T-helper 1 cell treated with Interleukin-12 subunit alpha and Interleukin-12 subunit beta and Interleukin-4 antibody, amounts not matched to agents 30 ng/mL and 1 ng/mL, for 36 hours (primary cell): Measurements from ENCODE around the gene MS4A3. TPM values are rescaled to one million over a fixed set of nuclear protein-coding genes. Genes with fewer than 3 reads are reported as not detected.
"Not testable (repeated sequence)": the region's sequence is repeated elsewhere in the genome, so short reads cannot be mapped to it uniquely, and the experiment has no call there.

Source experiments
- intact Hi-C: fragments of 100-400 bp; cut with micrococcal nuclease; formaldehyde crosslinking; loops from one replicate; pipeline ENCODE4 v1.15.1; 2024
- total RNA-seq: library from RNA; stranded (reverse); gene quantifications from 2 replicates; pipeline ENCODE4 v1.2.3, GENCODE V29; 2022

MS4A3 gene
- total RNA-seq, 1 donor from 2014 or later, result not detected

GRCh38 chr11:60088364-60088763, 31.9 kb downstream of the MS4A3 start, which contains the start of gene MS4A2:
Gene MS4A2, plus strand, starts transcription at chr11:60088664. Its CDS starts 102 bp downstream, at chr11:60088766.
- intact Hi-C loops, result no loop called here

GRCh38 chr11:60095477-60096120, 39.1 kb downstream of the MS4A3 start:
- intact Hi-C loops, result no loop called here

DNA sequence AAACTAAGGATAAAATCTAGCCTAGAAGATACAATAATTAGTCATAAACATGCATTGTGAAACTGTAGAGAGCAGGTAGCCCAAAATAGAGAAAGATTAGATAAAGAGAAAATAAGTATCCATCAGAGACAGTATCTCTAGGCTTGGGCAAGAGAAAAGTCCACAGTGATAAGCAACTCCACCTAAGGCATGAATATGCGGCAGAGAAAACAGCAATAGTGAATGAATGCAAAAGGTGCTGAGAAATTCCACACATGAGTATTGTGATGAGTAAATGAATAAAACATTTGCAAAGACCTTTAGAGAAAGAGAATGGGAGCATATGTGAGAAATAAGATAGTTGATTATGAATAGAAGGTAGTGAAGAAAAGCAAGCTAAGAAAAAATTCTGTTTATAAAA, 40.7 kb downstream of the MS4A3 start:
- intact Hi-C loops, result no loop called here

DNA sequence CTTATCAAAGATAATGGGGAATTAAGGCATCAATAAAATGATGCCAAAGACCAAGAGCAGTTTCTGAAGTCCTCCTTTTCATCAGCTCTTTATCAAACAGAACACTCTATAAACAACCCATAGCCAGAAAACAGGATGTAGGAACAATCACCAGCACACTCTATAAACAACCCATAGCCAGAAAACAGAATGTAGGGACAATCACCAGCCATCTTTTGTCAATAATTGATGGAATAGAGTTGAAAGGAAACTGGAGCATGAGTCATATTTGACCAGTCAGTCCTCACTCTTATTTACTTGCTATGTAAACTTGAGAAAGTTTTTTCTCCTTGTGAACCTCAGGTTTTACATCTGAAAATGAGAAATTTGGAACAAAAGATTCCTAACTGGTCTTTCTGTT, 42.0 kb downstream of the MS4A3 start:
- intact Hi-C loops, result no loop called here

DNA sequence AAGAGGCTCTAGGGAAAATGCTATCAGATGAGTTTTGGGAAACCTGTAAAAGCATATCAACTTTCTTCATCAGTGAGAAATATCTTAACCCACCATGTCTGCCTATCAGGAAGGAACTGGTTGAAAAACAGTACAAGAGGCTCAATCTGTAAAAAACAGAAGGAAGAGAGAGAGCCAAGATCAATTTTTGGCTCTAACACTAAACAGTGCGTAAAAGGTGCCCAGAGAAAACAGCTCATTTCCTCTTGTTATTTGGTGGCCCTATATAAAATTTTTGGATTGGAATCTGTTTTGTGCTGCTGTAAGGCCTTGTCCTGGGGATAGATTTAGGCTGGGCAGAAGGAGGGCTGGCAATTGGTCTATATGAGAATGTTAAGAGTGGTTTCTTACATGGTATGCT, 44.1 kb downstream of the MS4A3 start:
- intact Hi-C loops, result no loop called here

GRCh38 chr11:60101368-60101767, 44.9 kb downstream of the MS4A3 start:
- intact Hi-C loops, result not testable (repeated sequence)

DNA sequence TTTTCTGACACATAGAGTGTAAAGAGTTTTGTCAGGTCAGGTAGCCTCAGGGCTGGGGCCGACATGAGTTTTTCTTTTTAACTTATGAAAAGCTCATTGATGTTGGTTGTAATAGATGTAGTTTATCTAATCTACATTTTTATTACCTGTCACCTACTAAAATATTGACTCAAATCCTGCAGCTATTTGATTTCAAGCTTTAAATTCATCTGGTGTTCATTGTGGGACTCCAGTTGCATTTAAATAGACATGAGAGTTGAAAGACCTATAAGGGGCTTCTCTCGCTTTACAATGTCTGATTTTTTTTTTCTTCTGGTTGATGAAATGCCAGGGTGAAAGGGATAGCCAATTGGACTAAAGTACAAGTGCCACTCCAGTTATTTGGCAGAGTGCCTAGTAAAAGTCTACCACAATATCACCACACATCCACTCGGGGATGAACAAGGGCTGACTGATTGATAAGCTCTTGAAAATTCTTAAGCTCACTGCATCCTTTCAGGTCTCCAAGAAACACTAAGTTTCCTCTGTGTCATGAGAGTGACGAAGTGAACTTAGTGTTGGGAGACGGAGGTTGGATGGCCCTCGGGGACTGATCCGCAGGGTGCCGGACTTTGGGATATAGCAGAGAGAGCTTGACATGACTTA, 48.1 kb downstream of the MS4A3 start:
- intact Hi-C loops, result not testable (repeated sequence)

DNA sequence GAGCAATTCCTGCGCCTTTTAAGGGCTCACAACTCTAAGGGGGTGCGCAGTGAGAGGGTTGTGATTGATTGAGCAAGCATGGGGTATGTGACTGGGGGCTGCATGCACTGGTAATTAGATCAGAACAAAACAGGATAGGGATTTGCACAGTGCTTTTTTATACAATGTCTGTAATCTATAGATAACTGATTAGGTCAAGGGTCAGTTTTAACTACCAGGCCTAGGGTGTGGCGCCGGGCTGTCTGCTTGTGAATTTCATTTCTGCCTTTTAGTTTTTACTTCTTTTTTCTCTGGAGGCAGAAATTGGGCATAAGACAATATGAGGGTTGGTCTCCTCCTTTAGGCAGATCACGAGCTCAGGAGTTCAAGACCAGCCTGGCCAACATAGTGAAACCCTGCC, 52.2 kb downstream of the MS4A3 start:
- intact Hi-C loops, result not testable (repeated sequence)

DNA sequence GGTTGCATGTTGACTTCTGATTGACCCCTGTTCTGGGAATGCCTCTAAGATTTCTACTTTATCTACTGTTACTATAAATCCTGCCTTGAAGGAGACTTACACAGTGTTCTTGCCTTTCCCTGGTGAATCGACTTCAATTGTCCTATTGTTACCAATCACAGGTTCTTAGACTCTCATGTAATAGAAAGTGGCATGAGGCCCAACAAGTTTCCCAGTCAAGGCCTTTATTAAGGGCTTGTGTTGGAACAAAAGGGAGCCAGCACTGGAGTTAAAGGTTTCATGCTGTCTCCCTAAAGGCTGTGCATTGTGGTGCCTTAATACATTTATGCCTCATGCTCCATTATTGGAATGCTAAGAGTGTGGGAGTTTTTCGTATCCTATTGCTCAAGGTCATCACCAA, 55.3 kb downstream of the MS4A3 start:
- intact Hi-C loops, result no loop called here

DNA sequence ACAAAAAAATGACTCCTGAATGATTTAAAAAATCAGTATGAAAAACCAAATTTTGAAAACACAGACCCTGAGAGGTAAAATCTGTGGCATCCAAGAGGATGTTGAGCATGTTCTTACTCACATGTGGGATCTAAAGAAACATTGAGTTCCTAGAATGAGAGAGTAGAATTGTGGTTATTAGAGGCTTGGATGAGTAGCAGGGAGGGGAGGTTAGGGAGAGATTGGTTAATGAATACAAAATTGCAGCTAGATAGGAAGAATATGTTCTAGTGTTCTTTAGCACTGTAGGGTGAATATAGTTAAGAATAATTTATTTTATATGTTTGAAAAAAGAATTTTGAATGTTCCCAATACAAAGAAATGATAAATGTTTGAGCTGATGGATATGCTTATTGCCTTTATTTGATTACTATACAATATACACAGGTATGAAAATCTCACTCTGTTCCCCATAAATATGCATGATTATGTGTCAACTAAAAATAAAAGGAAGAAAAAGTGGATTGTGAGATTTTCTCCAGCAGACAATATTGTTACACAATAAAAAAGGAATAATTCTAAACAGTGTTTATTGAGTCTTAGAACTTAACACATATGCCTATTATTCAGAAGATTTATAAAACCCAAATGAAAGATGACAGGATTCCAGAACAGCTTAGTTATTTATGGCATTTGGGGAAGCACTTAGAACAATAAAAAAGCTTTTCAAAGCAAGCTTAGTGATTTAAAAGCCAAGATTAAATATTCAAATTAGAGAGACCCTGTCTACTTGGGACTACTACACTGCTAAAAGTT, 60.7 kb downstream of the MS4A3 start:
- intact Hi-C loops, result no loop called here

- intact Hi-C loops, result no loop called here
These were observed 61.9 kb downstream of the MS4A3 start for GRCh38 chr11:60118338-60118737.

DNA sequence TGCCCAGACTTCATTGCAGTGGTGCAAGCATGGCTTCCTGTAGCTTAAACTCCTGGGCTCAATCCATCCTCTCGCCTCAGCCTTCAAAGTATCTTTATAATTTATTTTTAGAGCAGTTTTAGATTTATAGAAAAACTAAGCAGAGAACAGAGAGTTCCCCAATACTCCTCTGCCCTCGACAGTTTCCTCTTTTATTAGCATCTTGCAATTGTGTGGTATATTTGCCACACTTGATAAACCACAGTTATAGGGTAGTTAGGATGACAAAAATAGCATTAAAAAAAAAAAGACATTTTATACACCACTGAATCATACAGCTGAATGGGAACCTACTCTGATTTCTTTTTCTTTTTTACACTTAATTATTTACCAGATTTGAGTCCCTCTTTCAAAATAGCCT, 63.2 kb downstream of the MS4A3 start:
- intact Hi-C loops, result no loop called here

Other genes starting within 250 kb of the MS4A3 start
- gene MRPL16, start 245.9 kb upstream of the MS4A3 start, total RNA-seq, result 67.0 and 68.2 TPM in 2 replicates
- not detected in 2 replicates for gene CBLIF, start 211.2 kb upstream of the MS4A3 start, total RNA-seq
- not detected in 2 replicates for gene TCN1, start 190.2 kb upstream of the MS4A3 start, total RNA-seq
- not detected in 2 replicates for gene OOSP3, start 177.9 kb upstream of the MS4A3 start, total RNA-seq
- 0.27 TPM in 1 of 2 replicates, not detected in the other for gene OOSP1, start 118.2 kb upstream of the MS4A3 start, total RNA-seq
- gene OOSP4A, start 92.6 kb upstream of the MS4A3 start, total RNA-seq, result not detected in 2 replicates
- gene OOSP4B, start 39.5 kb upstream of the MS4A3 start, total RNA-seq, result not detected in 2 replicates
- not detected in 2 replicates for gene OOSP2, start 16.3 kb upstream of the MS4A3 start, total RNA-seq
- not detected in 2 replicates for gene MS4A2, start 32.0 kb downstream of the MS4A3 start, total RNA-seq
- not detected in 2 replicates for gene MS4A6A, start 126.4 kb downstream of the MS4A3 start, total RNA-seq
- gene MS4A4E, start 186.5 kb downstream of the MS4A3 start, total RNA-seq, result 0.20 TPM in 1 of 2 replicates, not detected in the other
- not detected in 2 replicates for gene MS4A4A, start 224.0 kb downstream of the MS4A3 start, total RNA-seq